Natural killer cell (primary cell): ENCODE results near the gene DCDC1. TPM values are rescaled to one million over a fixed set of nuclear protein-coding genes. Genes with fewer than 3 reads are reported as not detected.

Experiments used
- ATAC-seq, 3 donors: fragments of 150-1000 bp in 2 of 3; fragments of 200-7000 bp in 1 of 3; cut with Tn5 transposase; 1 replicate in 1 of 3; 2 replicates in 2 of 3; pipeline ENCODE4 v1.10.0; 2021; ENCODE audit warnings: mild to moderate bottlenecking in 2 of 3, moderate library complexity in 2 of 3
- DNase-seq, 2 donors: peaks; one replicate each; pipeline versions ENCODE4 v3.0.0 to v3.0.0-alpha.2; 2013 to 2021; ENCODE audit warnings: mixed read lengths in 1 of 2
- H3K27ac ChIP-seq: one replicate; pipeline ENCODE4 v1.5.1; 2013; ENCODE audit warnings: mild to moderate bottlenecking, low read length
- H3K27me3 ChIP-seq: one replicate; pipeline ENCODE4 v1.6.1; 2013; ENCODE audit warnings: low read length; ENCODE audit not compliant: control insufficient read depth, insufficient read depth
- H3K36me3 ChIP-seq: one replicate; pipeline ENCODE4 v1.6.1; 2013; ENCODE audit warnings: low read length; ENCODE audit not compliant: control insufficient read depth, insufficient read depth
- H3K4me1 ChIP-seq: one replicate; pipeline ENCODE4 v1.6.1; 2013; ENCODE audit warnings: low read length; ENCODE audit not compliant: control insufficient read depth, insufficient read depth
- H3K4me3 ChIP-seq: one replicate; pipeline ENCODE4 v1.5.1; 2013; ENCODE audit warnings: low read length
- H3K9me3 ChIP-seq: one replicate; pipeline ENCODE4 v1.6.1; 2013; ENCODE audit warnings: low read length; ENCODE audit not compliant: control insufficient read depth, insufficient read depth
- H3K27ac Mint-ChIP-seq, 2 donors: one replicate each; pipeline ENCODE4 v1.8.0; 2022; ENCODE audit warnings: mild to moderate bottlenecking in 2 of 2, mixed read lengths in 2 of 2, moderate library complexity in 1 of 2
- H3K27me3 Mint-ChIP-seq, 2 donors: one replicate each; pipeline ENCODE4 v1.8.0; 2022; ENCODE audit warnings: low read depth in 2 of 2, mixed read lengths in 2 of 2
- H3K36me3 Mint-ChIP-seq: one replicate; pipeline ENCODE4 v1.8.0; 2022; ENCODE audit warnings: mixed read lengths
- H3K4me1 Mint-ChIP-seq, 2 donors: one replicate each; pipeline ENCODE4 v1.8.0; 2022; ENCODE audit warnings: mixed read lengths in 2 of 2
- H3K4me3 Mint-ChIP-seq: one replicate; pipeline ENCODE4 v1.8.0; 2022; ENCODE audit warnings: mild to moderate bottlenecking, moderate library complexity, mixed read lengths
- H3K9me3 Mint-ChIP-seq, 2 donors: one replicate each; pipeline ENCODE4 v1.8.0; 2022; ENCODE audit warnings: mixed read lengths in 2 of 2
- WGBS: methylation state at CpG from one replicate; pipeline ENCODE4 v1.1.7; 2013; ENCODE audit warnings: missing lambda C conversion rate; ENCODE audit not compliant: insufficient coverage; 5-methylcytosine and 5-hydroxymethylcytosine counted together
- intact Hi-C: fragments of 100-400 bp; cut with micrococcal nuclease; formaldehyde crosslinking; loops from one replicate; pipeline ENCODE4 v1.14.2; 2022
- total RNA-seq, 4 donors: library from RNA; stranded (reverse); fragments of 120-200 nt in 1 of 4; gene quantifications; one replicate each; pipeline versions ENCODE4 v1.2.3 to v1.2.4, GENCODE V29; 2013 to 2022
- TF ChIP-seq, protein P1 (sequence below): fragments of 200-600 bp; IDR thresholded peaks from one replicate; pipeline ENCODE4 v1.8.0; 2022; ENCODE audit warnings: antibody characterized with exemption

Gene DCDC1
- total RNA-seq, 3 donors from 2014 or later (not counting 1 experiment from before 2014, with no cell fraction given) = not detected

DNA sequence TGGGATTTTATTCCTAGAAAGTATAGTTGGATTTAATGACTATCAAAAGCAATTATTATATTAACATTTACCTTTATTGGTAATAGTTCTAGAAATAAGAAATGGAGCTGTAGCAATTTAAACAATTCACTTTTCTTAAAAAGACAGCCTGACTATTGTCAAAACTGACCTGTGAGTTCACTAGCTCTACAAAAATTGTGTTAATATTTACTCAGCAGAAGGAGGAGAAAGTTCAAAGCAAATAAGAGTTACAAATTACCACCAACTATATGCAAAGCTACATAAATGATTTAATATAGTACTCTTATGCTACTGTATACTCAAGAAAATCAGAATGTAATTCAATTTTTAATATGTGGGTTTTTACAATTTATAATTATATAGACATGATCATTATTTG is 310.0 kb downstream of the DCDC1 start:
- Histone ChIP-seq H3K27ac (no peak overlapping the region), H3K9me3 (no peaks in the 10 kb centered on the region), H3K4me3 (no peak overlapping the region), H3K27me3 (no peaks in the 10 kb centered on the region), H3K36me3 (no peaks in the 10 kb centered on the region), H3K4me1 (no peaks in the 10 kb centered on the region)
- DNase-seq (no peak), ATAC-seq (no peak)
- TF ChIP-seq, protein P1, sequence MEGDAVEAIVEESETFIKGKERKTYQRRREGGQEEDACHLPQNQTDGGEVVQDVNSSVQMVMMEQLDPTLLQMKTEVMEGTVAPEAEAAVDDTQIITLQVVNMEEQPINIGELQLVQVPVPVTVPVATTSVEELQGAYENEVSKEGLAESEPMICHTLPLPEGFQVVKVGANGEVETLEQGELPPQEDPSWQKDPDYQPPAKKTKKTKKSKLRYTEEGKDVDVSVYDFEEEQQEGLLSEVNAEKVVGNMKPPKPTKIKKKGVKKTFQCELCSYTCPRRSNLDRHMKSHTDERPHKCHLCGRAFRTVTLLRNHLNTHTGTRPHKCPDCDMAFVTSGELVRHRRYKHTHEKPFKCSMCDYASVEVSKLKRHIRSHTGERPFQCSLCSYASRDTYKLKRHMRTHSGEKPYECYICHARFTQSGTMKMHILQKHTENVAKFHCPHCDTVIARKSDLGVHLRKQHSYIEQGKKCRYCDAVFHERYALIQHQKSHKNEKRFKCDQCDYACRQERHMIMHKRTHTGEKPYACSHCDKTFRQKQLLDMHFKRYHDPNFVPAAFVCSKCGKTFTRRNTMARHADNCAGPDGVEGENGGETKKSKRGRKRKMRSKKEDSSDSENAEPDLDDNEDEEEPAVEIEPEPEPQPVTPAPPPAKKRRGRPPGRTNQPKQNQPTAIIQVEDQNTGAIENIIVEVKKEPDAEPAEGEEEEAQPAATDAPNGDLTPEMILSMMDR = no peak
- Mint-ChIP-seq H3K4me1 (no peaks in the 10 kb centered on the region), H3K9me3 (peaks cover 0 to 2% of the 10 kb centered on the region in 2 donors), H3K4me3 (no peak overlapping the region), H3K27me3 (no peaks in the 10 kb centered on the region), H3K36me3 (no peaks in the 10 kb centered on the region), H3K27ac (no peak overlapping the region)
- intact Hi-C loops = no loop called here

DNA sequence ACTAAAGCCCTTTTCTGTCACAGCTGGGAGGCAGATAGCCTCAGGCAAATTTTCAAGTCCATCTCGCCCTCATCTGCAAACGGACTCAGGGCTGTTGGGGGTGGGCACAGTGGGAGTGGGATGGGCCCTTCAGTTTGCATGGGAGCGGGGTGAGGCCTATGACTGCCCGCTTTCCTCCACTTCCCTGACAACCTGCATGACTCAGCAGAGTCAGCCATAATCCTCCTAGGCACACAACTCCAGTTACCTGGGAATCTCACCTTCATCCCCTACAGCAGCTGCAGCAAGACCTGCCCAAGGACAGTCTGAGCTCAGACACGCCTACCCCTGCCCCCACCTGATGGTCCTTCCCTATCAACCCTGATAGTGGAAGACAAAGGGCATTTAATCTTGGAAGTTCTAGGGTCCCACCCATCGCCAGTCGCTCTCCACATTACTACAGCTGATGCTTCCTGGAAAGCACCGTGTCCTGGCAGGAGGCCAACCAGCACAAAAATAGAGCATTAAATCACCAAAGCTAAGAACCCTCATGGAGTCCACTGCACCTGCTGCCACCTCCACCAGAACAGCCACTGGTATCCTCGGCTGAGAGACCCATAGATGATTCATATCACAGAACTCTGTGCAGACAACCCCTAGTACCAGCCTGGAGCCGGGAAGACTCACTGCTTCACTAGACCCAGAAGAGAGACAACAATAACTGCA is 319.3 kb downstream of the DCDC1 start:
- Mint-ChIP-seq H3K27ac (no peak overlapping the region), H3K9me3 (peaks cover 5 to 14% of the 10 kb centered on the region in 2 donors), H3K36me3 (peaks cover 7% of the 10 kb centered on the region), H3K27me3 (no peaks in the 10 kb centered on the region), H3K4me1 (no peaks in the 10 kb centered on the region), H3K4me3 (no peak overlapping the region)
- intact Hi-C loops = no loop called here
- Histone ChIP-seq H3K27ac (no peak overlapping the region), H3K36me3 (no peaks in the 10 kb centered on the region), H3K4me1 (no peaks in the 10 kb centered on the region), H3K9me3 (no peaks in the 10 kb centered on the region), H3K27me3 (no peaks in the 10 kb centered on the region), H3K4me3 (no peak overlapping the region)
- no peak for ATAC-seq
- TF ChIP-seq, protein P1 = no peak
- DNase-seq = no peak
- WGBS = 72% methylated on average over 9 of the region's 10 CpGs

DNA sequence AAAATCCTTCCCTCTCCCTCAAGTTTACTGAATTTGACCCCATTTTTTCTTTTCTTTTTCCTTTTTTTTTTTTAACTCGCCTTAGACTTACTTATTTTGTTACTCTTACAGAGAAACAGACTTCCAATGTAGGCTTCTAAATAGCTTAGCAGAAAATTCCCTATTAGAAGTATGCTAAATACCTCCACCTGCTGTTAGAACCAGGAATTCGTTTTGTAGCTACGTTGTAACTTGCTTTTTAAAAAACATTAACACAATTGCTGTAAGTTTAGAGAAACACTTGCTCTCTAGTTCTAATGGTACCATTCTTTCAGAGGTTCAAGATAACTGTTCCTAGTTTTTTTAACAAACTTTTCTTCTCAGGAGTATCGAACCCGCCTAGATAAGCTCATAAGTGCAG is 324.2 kb downstream of the DCDC1 start:
- DNase-seq (no peak), ATAC-seq (no peak)
- Mint-ChIP-seq H3K4me1 (no peaks in the 10 kb centered on the region), H3K36me3 (no peaks in the 10 kb centered on the region), H3K27ac (no peak overlapping the region), H3K27me3 (no peaks in the 10 kb centered on the region), H3K9me3 (no peaks in the 10 kb centered on the region), H3K4me3 (no peak overlapping the region)
- no peaks in the 10 kb centered on the region for H3K36me3 ChIP-seq
- 33% methylated on average over 5 of the region's 5 CpGs for WGBS
- TF ChIP-seq, protein P1 = no peak
- no peaks in the 10 kb centered on the region for H3K27me3 ChIP-seq
- H3K27ac ChIP-seq = no peak overlapping the region
- no peak overlapping the region for H3K4me3 ChIP-seq
- H3K9me3 ChIP-seq = no peaks in the 10 kb centered on the region
- no peaks in the 10 kb centered on the region for H3K4me1 ChIP-seq
- intact Hi-C loops = no loop called here
